HEK293 (cell line): ENCODE results near the gene MELTF.
A peak's percentile ranks its signal among the peaks of the same experiment; 100 is the strongest.

ENCODE experiments used
- GFI1B ChIP-seq: fragments of 450-650 bp; formaldehyde crosslinking; IDR thresholded peaks from 2 replicates; pipeline ENCODE4 v1.5.1; 2016; ENCODE audit warnings: missing biosample characterization, missing genetic modification characterization
- INSM2 ChIP-seq: fragments of 450-650 bp; formaldehyde crosslinking; IDR thresholded peaks from 2 replicates; pipeline ENCODE4 v1.5.1; 2016; ENCODE audit warnings: missing biosample characterization, missing genetic modification characterization
- PRDM10 ChIP-seq: fragments of 450-650 bp; formaldehyde crosslinking; IDR thresholded peaks from 2 replicates; pipeline ENCODE4 v1.5.1; 2016; ENCODE audit warnings: missing biosample characterization, missing genetic modification characterization
- RBAK ChIP-seq: fragments of 450-650 bp; formaldehyde crosslinking; IDR thresholded peaks from 2 replicates; pipeline ENCODE4 v1.5.1; 2016; ENCODE audit warnings: missing biosample characterization, missing genetic modification characterization
- SALL2 ChIP-seq: fragments of 450-650 bp; formaldehyde crosslinking; IDR thresholded peaks from 2 replicates; pipeline ENCODE4 v1.5.0; 2017; ENCODE audit warnings: missing biosample characterization, mild to moderate bottlenecking, missing genetic modification characterization, borderline replicate concordance
- SP7 ChIP-seq: fragments of 450-650 bp; formaldehyde crosslinking; IDR thresholded peaks from 2 replicates; pipeline ENCODE4 v1.5.1; 2016; ENCODE audit warnings: missing biosample characterization, missing genetic modification characterization
- ZEB2 ChIP-seq: fragments of 450-650 bp; formaldehyde crosslinking; IDR thresholded peaks from 2 replicates; pipeline ENCODE4 v1.5.1; 2016; ENCODE audit warnings: missing biosample characterization, missing genetic modification characterization
- ZFP37 ChIP-seq: fragments of 450-650 bp; formaldehyde crosslinking; IDR thresholded peaks from 2 replicates; pipeline ENCODE4 v1.5.1; 2016; ENCODE audit warnings: missing biosample characterization, missing genetic modification characterization
- ZFP41 ChIP-seq: fragments of 450-650 bp; formaldehyde crosslinking; IDR thresholded peaks from 2 replicates; pipeline ENCODE4 v1.5.1; 2016; ENCODE audit warnings: missing biosample characterization, missing genetic modification characterization, borderline replicate concordance
- ZFP69B ChIP-seq: fragments of 450-650 bp; formaldehyde crosslinking; IDR thresholded peaks from 2 replicates; pipeline ENCODE4 v1.5.1; 2016; ENCODE audit warnings: missing biosample characterization, missing genetic modification characterization
- ZNF146 ChIP-seq: fragments of 450-650 bp; formaldehyde crosslinking; IDR thresholded peaks from 2 replicates; pipeline ENCODE4 v1.5.1; 2016; ENCODE audit warnings: missing biosample characterization, missing genetic modification characterization
- ZNF155 ChIP-seq: fragments of 450-650 bp; formaldehyde crosslinking; IDR thresholded peaks from 2 replicates; pipeline ENCODE4 v1.5.1; 2016; ENCODE audit warnings: missing biosample characterization, missing genetic modification characterization
- ZNF16 ChIP-seq: fragments of 450-650 bp; formaldehyde crosslinking; IDR thresholded peaks from 2 replicates; pipeline ENCODE4 v1.5.1; 2016; ENCODE audit warnings: low read depth, missing biosample characterization, missing genetic modification characterization
- ZNF211 ChIP-seq: fragments of 450-650 bp; formaldehyde crosslinking; IDR thresholded peaks from 2 replicates; pipeline ENCODE4 v1.5.1; 2016; ENCODE audit warnings: low read depth, missing biosample characterization, missing genetic modification characterization
- ZNF311 ChIP-seq: fragments of 450-650 bp; formaldehyde crosslinking; IDR thresholded peaks from 2 replicates; pipeline ENCODE4 v1.5.1; 2017; ENCODE audit warnings: missing biosample characterization, missing genetic modification characterization, borderline replicate concordance
- ZNF324 ChIP-seq: fragments of 450-650 bp; formaldehyde crosslinking; IDR thresholded peaks from 2 replicates; pipeline ENCODE4 v1.5.1; 2016; ENCODE audit warnings: missing biosample characterization, missing genetic modification characterization
- ZNF335 ChIP-seq: fragments of 450-650 bp; formaldehyde crosslinking; conservative IDR thresholded peaks from 2 replicates; pipeline ENCODE4 v1.5.1; 2016; ENCODE audit warnings: missing biosample characterization, missing genetic modification characterization
- ZNF423 ChIP-seq: fragments of 450-650 bp; formaldehyde crosslinking; IDR thresholded peaks from 2 replicates; pipeline ENCODE4 v1.5.1; 2016; ENCODE audit warnings: missing biosample characterization, missing genetic modification characterization
- ZNF501 ChIP-seq: fragments of 450-650 bp; formaldehyde crosslinking; IDR thresholded peaks from 2 replicates; pipeline ENCODE4 v1.5.1; 2016; ENCODE audit warnings: missing biosample characterization, missing genetic modification characterization
- ZNF518A ChIP-seq: fragments of 450-650 bp; formaldehyde crosslinking; conservative IDR thresholded peaks from 2 replicates; pipeline ENCODE4 v1.5.1; 2016; ENCODE audit warnings: low read depth, missing biosample characterization, missing genetic modification characterization
- ZNF544 ChIP-seq: fragments of 450-650 bp; formaldehyde crosslinking; IDR thresholded peaks from 2 replicates; pipeline ENCODE4 v1.5.0; 2017; ENCODE audit warnings: missing biosample characterization, missing genetic modification characterization
- ZNF624 ChIP-seq: fragments of 450-650 bp; formaldehyde crosslinking; IDR thresholded peaks from 2 replicates; pipeline ENCODE4 v1.5.1; 2017; ENCODE audit warnings: missing biosample characterization, missing genetic modification characterization
- ZNF626 ChIP-seq: fragments of 450-650 bp; sonication (Bioruptor Pico); formaldehyde crosslinking; IDR thresholded peaks from 2 replicates; pipeline ENCODE4 v1.5.1; 2018; ENCODE audit warnings: missing biosample characterization, missing genetic modification characterization, inconsistent platforms
- ZNF768 ChIP-seq: fragments of 450-650 bp; formaldehyde crosslinking; IDR thresholded peaks from 2 replicates; pipeline ENCODE4 v1.5.1; 2018; ENCODE audit warnings: missing biosample characterization, mild to moderate bottlenecking, missing genetic modification characterization
- ZNF777 ChIP-seq: fragments of 450-650 bp; formaldehyde crosslinking; IDR thresholded peaks from 2 replicates; pipeline ENCODE4 v1.5.1; 2017; ENCODE audit warnings: missing biosample characterization, missing genetic modification characterization, borderline replicate concordance
- ZNF843 ChIP-seq: fragments of 450-650 bp; formaldehyde crosslinking; IDR thresholded peaks from 2 replicates; pipeline ENCODE4 v1.5.1; 2016; ENCODE audit warnings: missing biosample characterization, missing genetic modification characterization
- ZSCAN5A ChIP-seq: fragments of 450-650 bp; formaldehyde crosslinking; IDR thresholded peaks from 2 replicates; pipeline ENCODE4 v1.5.1; 2016; ENCODE audit warnings: missing biosample characterization, missing genetic modification characterization
- ZXDB ChIP-seq: fragments of 450-650 bp; formaldehyde crosslinking; IDR thresholded peaks from 2 replicates; pipeline ENCODE4 v1.5.1; 2016; ENCODE audit warnings: missing biosample characterization, missing genetic modification characterization

Gene MELTF

GRCh38 chr3:197031315-197032285 is 2.0 kb upstream of the MELTF start (continued):
- TF ChIP-seq ZNF335 (tag by site-specific recombination) (peak; percentile 69), ZFP37 (tag by site-specific recombination) (peak; percentile 78), ZNF155 (tag by site-specific recombination) (no peak), ZNF501 (tag by site-specific recombination) (no peak), ZNF518A (tag by site-specific recombination) (0 out of 2 replicates have a peak, but pooled peaks have one; percentile 38), ZNF146 (tag by site-specific recombination) (no peak), ZNF311 (no peak), RBAK (tag by site-specific recombination) (no peak), ZNF16 (tag by site-specific recombination) (no peak), ZNF626 (tag by site-specific recombination) (no peak), SALL2 (tag by site-specific recombination) (no peak), ZEB2 (tag by site-specific recombination) (peak; percentile 92), ZNF211 (tag by site-specific recombination) (no peak), ZSCAN5A (tag by site-specific recombination) (no peak), ZNF768 (tag by site-specific recombination) (no peak), ZNF324 (no peak; the same call in 1 of the 2 replicates), ZNF544 (tag by site-specific recombination) (no peak), ZNF843 (tag by site-specific recombination) (0 out of 2 replicates have a peak, but pooled peaks have one; percentile 42), SP7 (tag by site-specific recombination) (peak; percentile 83), ZNF777 (no peak), ZFP69B (tag by site-specific recombination) (peak; percentile 63; the same call in 1 of the 2 replicates), INSM2 (tag by site-specific recombination) (no peak), ZNF423 (tag by site-specific recombination) (no peak), ZNF624 (tag by site-specific recombination) (no peak), PRDM10 (tag by site-specific recombination) (peak; percentile 79), ZFP41 (tag by site-specific recombination) (no peak), GFI1B (tag by site-specific recombination) (no peak), ZXDB (tag by site-specific recombination) (peak; percentile 52; the same call in 1 of the 2 replicates)
